Suppressor macrophage treated with lipopolysaccharide for 1 hour (primary cell): ENCODE measurements around the gene ITPR3.

Experiments used
- DNase-seq, 3 donors: peaks; one replicate each; pipeline ENCODE4 v3.0.0-alpha.2; 2020 to 2022

ITPR3 gene

GRCh38 chr6:33620856-33621710, at the start of gene ITPR3:
Gene ITPR3, plus strand, starts transcription at chr6:33621322. Its CDS starts 281 bp downstream, at chr6:33621603.
- peak; percentile 56 to 78 (median 59) for DNase-seq

GRCh38 chr6:33571637-33572316, 49.3 kb upstream of the ITPR3 start:
- no peak for DNase-seq

- no peak for DNase-seq
Measured at GRCh38 chr6:33575211-33575610, 45.9 kb upstream of the ITPR3 start.

- DNase-seq: no peak
Measured at GRCh38 chr6:33576668-33577067, 44.5 kb upstream of the ITPR3 start.

- DNase-seq: peak; percentile 78 to 87 (median 79)
Measured at GRCh38 chr6:33577106-33577535, 44.0 kb upstream of the ITPR3 start.

GRCh38 chr6:33577718-33578117, 43.4 kb upstream of the ITPR3 start:
- DNase-seq: no peak

GRCh38 chr6:33578164-33578563, 43.0 kb upstream of the ITPR3 start:
- no peak for DNase-seq

- peak; percentile 26 to 62 (median 57) for DNase-seq
Measured at GRCh38 chr6:33578588-33579011, 42.5 kb upstream of the ITPR3 start.

GRCh38 chr6:33579828-33580714, 41.1 kb upstream of the ITPR3 start, which contains the start of gene BAK1:
Gene BAK1, minus strand, starts transcription at chr6:33580276. Its CDS starts 2,672 bp downstream, at chr6:33577604.
- DNase-seq: peak; percentile 87 to 93 (median 90)

- DNase-seq: no peak
Measured at GRCh38 chr6:33581186-33581585, 39.9 kb upstream of the ITPR3 start.

- peak in 1 of 3 donors; percentile 38 for DNase-seq
Measured at GRCh38 chr6:33583591-33584155, 37.4 kb upstream of the ITPR3 start.

- DNase-seq: no peak
Measured at GRCh38 chr6:33584700-33585402, 36.3 kb upstream of the ITPR3 start.

- peak; percentile 71 to 85 (median 74) for DNase-seq
Measured at GRCh38 chr6:33585403-33586107, 35.6 kb upstream of the ITPR3 start.

- DNase-seq: no peak
Measured at GRCh38 chr6:33586108-33586640, 34.9 kb upstream of the ITPR3 start.

- DNase-seq: no peak
Measured at GRCh38 chr6:33587529-33587928, 33.6 kb upstream of the ITPR3 start.

GRCh38 chr6:33588894-33589293, 32.2 kb upstream of the ITPR3 start:
- no peak for DNase-seq

- no peak for DNase-seq
Measured at GRCh38 chr6:33589392-33589730, 31.8 kb upstream of the ITPR3 start.

- DNase-seq: peak; percentile 72 to 83 (median 74)
Measured at GRCh38 chr6:33589731-33590530, 31.2 kb upstream of the ITPR3 start.

GRCh38 chr6:33590531-33591198, 30.5 kb upstream of the ITPR3 start:
- no peak for DNase-seq
